Fibroblast of lung (primary cell): Measurements from ENCODE around the gene P2RY6.

Experiments
- EZH2 ChIP-seq: IDR thresholded peaks from 2 replicates; pipeline ENCODE4 v1.5.1; 2012; ENCODE audit warnings: low read length, control low read depth, mild to moderate bottlenecking; ENCODE audit errors: missing control alignments
- TF ChIP-seq, protein P1 (sequence below), 2 donors: IDR thresholded peaks in 1 of 2; conservative IDR thresholded peaks in 1 of 2; 1 replicate in 1 of 2; 2 replicates in 1 of 2; pipeline ENCODE4 v1.5.1; 2011 to 2012; ENCODE audit warnings: low read length in 2 of 2, control low read depth in 1 of 2, inconsistent platforms in 1 of 2, low read depth in 1 of 2, mild to moderate bottlenecking in 1 of 2

DNA sequence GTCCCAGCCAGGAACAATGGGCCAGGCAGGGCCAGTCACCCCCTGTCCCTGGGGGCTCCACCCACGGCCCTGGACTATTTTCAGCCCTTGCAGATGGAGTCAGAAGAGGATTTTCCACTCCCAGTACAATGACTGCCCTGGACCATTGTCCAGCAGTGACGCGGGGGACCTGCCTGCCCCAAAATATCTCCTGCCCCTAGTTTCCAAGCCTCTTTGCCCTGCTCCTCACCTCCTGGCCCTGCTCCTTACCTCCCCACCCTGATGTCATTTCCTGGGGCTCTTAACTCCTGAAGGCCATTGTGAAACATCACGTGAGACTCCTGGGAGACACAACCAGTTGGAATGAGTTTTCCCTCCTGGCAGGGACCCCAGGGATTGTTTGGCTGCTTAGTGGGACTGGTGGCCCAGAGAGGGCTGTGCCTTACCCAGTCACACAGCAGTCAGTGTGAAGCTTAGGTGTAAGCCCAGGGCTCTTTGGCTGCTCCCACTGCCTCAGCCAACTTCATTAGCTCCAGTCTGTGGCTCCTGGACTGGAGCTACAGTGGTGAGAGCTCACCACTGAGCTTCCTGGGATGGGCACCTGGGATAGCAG, 31.9 kb upstream of the P2RY6 start:
- TF ChIP-seq, protein P1, sequence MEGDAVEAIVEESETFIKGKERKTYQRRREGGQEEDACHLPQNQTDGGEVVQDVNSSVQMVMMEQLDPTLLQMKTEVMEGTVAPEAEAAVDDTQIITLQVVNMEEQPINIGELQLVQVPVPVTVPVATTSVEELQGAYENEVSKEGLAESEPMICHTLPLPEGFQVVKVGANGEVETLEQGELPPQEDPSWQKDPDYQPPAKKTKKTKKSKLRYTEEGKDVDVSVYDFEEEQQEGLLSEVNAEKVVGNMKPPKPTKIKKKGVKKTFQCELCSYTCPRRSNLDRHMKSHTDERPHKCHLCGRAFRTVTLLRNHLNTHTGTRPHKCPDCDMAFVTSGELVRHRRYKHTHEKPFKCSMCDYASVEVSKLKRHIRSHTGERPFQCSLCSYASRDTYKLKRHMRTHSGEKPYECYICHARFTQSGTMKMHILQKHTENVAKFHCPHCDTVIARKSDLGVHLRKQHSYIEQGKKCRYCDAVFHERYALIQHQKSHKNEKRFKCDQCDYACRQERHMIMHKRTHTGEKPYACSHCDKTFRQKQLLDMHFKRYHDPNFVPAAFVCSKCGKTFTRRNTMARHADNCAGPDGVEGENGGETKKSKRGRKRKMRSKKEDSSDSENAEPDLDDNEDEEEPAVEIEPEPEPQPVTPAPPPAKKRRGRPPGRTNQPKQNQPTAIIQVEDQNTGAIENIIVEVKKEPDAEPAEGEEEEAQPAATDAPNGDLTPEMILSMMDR (conservative IDR thresholded peaks at IDR 0.05 in 1 of 2, IDR thresholded peaks at IDR 0.05 in 1 of 2; ENCODE audit: low read depth in 1 of 2, low read length in 2 of 2), result no peak
- no peak for TF ChIP-seq EZH2
